DND-41 (cell line): ENCODE measurements around the gene EGFLAM.

Source experiments
- EZH2 ChIP-seq: IDR thresholded peaks from 3 replicates; pipeline ENCODE4 v1.6.1; 2012; ENCODE audit warnings: borderline replicate concordance, low read depth, mild to moderate bottlenecking, moderate library complexity, low read length, inconsistent platforms; ENCODE audit not compliant: severe bottlenecking
- TF ChIP-seq, protein P1 (sequence below): IDR thresholded peaks from 2 replicates; pipeline ENCODE4 v1.5.1; 2012; ENCODE audit warnings: borderline replicate concordance, low read length, moderate library complexity, mild to moderate bottlenecking; ENCODE audit not compliant: poor library complexity, severe bottlenecking; ENCODE audit errors: extremely low read depth

- TF ChIP-seq, protein P1, sequence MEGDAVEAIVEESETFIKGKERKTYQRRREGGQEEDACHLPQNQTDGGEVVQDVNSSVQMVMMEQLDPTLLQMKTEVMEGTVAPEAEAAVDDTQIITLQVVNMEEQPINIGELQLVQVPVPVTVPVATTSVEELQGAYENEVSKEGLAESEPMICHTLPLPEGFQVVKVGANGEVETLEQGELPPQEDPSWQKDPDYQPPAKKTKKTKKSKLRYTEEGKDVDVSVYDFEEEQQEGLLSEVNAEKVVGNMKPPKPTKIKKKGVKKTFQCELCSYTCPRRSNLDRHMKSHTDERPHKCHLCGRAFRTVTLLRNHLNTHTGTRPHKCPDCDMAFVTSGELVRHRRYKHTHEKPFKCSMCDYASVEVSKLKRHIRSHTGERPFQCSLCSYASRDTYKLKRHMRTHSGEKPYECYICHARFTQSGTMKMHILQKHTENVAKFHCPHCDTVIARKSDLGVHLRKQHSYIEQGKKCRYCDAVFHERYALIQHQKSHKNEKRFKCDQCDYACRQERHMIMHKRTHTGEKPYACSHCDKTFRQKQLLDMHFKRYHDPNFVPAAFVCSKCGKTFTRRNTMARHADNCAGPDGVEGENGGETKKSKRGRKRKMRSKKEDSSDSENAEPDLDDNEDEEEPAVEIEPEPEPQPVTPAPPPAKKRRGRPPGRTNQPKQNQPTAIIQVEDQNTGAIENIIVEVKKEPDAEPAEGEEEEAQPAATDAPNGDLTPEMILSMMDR: no peak
- TF ChIP-seq EZH2: no peak
Observed at GRCh38 chr5:38447786-38448185, 189.4 kb downstream of the EGFLAM start.
